HCT116 (cell line): Measurements from ENCODE around the gene STARD6. TPM values are rescaled to one million over a fixed set of nuclear protein-coding genes. Genes with fewer than 3 reads are reported as not detected.

Experiments used
- ATAC-seq: fragments of 200-7000 bp; cut with Tn5 transposase; 2 replicates; pipeline ENCODE4 v1.9.1; 2020; ENCODE audit warnings: mild to moderate bottlenecking, moderate library complexity
- BruUV-seq: library from RNA; stranded (reverse); fragments of 400-500 nt; replicated peaks from 2 replicates; lab custom pipeline; 2021; lab: Mats Ljungman, UMichigan
- CTCF ChIA-PET: fragments of 300-600 bp; sonication (Branson Sonifier 250); formaldehyde crosslinking; loops from one replicate; lab custom pipeline; 2021; ENCODE audit warnings: antibody characterized with exemption; lab: Charles Lee
- POLR2A ChIA-PET: fragments of 300-600, 350-600 bp; sonication (Branson Sonifier 250); formaldehyde crosslinking; loops from one replicate; lab custom pipeline; 2021; ENCODE audit warnings: antibody characterized with exemption; lab: Charles Lee
- RAD21 ChIA-PET, 2 experiments: fragments of 300-600 bp; sonication (Branson Sonifier 250); formaldehyde crosslinking; loops; one replicate each; lab custom pipeline; 2023; ENCODE audit warnings: low total read pairs in 2 of 2; ENCODE audit not compliant: uncharacterized antibody in 2 of 2, unreplicated experiment in 2 of 2, low non-redundant PET in 1 of 2; lab: Charles Lee
- DNase-seq: peaks from one replicate; pipeline ENCODE4 v3.0.0-alpha.2; 2010; ENCODE audit warnings: low read depth, low spot score
- H2AFZ ChIP-seq: fragments of 200-600 bp; shearing (Covaris generic), sonication (generic); 2 replicates; pipeline ENCODE4 v1.6.1; 2017; ENCODE audit warnings: low read depth, mixed run types, mixed read lengths, antibody characterized with exemption, low read length; ENCODE audit not compliant: poor library complexity, severe bottlenecking
- H3K27ac ChIP-seq: 2 replicates; pipeline ENCODE4 v1.5.1; 2012; ENCODE audit warnings: low read depth, low read length
- H3K27me3 ChIP-seq: fragments of 200-600 bp; sonication (generic); 2 replicates; pipeline ENCODE4 v1.6.1; 2016; ENCODE audit warnings: mixed run types, low read length, mixed read lengths; ENCODE audit not compliant: insufficient read depth
- H3K36me3 ChIP-seq, 2 experiments: fragments of 200-500 bp in 1 of 2; fragments of 200-600 bp in 1 of 2; sonication (Bioruptor generic) in 1 of 2; sonication (generic) in 1 of 2; 2 replicates each; pipeline versions ENCODE4 v1.5.1 to v1.6.1; 2014 to 2016; ENCODE audit warnings: low read length in 2 of 2, inconsistent platforms in 1 of 2, mixed read lengths in 1 of 2, mixed run types in 1 of 2; ENCODE audit not compliant: insufficient read depth in 2 of 2, control insufficient read depth in 1 of 2
- H3K4me1 ChIP-seq, 2 experiments: fragments of 200-600 bp in 1 of 2; sonication (generic) in 1 of 2; 2 replicates each; pipeline versions ENCODE4 v1.5.1 to v1.6.1; 2012 to 2017; ENCODE audit warnings: low read length in 2 of 2, inconsistent platforms in 1 of 2, mild to moderate bottlenecking in 1 of 2, mixed read lengths in 1 of 2, mixed run types in 1 of 2, moderate library complexity in 1 of 2; ENCODE audit not compliant: insufficient read depth in 2 of 2, control insufficient read depth in 1 of 2
- H3K4me2 ChIP-seq: fragments of 200-600 bp; sonication (generic); 2 replicates; pipeline ENCODE4 v1.6.1; 2017; ENCODE audit warnings: mixed run types, low read length, mixed read lengths
- H3K4me3 ChIP-seq, 2 experiments: fragments of 200-600 bp in 1 of 2; sonication (generic) in 1 of 2; replicated peaks in 1 of 2; 2 replicates each; pipeline ENCODE4 v1.5.1; 2011 to 2016; ENCODE audit warnings: low read length in 2 of 2, control low read depth in 1 of 2, low read depth in 1 of 2, mild to moderate bottlenecking in 1 of 2, mixed read lengths in 1 of 2, mixed run types in 1 of 2
- H3K79me2 ChIP-seq: fragments of 200-600 bp; sonication (generic); 2 replicates; pipeline ENCODE4 v1.6.1; 2017; ENCODE audit warnings: mild to moderate bottlenecking, mixed run types, low read length, moderate library complexity, mixed read lengths; ENCODE audit not compliant: insufficient read depth
- H3K9ac ChIP-seq: fragments of 200-600 bp; sonication (generic); 2 replicates; pipeline ENCODE4 v1.6.1; 2016; ENCODE audit warnings: low read length, mixed read lengths
- H3K9me2 ChIP-seq: fragments of 200-600 bp; sonication (generic), shearing (Covaris generic); 2 replicates; pipeline ENCODE4 v1.6.1; 2017; ENCODE audit warnings: mixed run types, mild to moderate bottlenecking, moderate library complexity; ENCODE audit not compliant: insufficient read depth
- H3K9me3 ChIP-seq, 2 experiments: fragments of 200-500 bp in 1 of 2; fragments of 200-600 bp in 1 of 2; sonication (Bioruptor generic) in 1 of 2; sonication (generic) in 1 of 2; 2 replicates each; pipeline ENCODE4 v1.6.1; 2014 to 2017; ENCODE audit warnings: low read length in 2 of 2, mixed read lengths in 2 of 2, inconsistent platforms in 1 of 2, low read depth in 1 of 2, mild to moderate bottlenecking in 1 of 2, mixed run types in 1 of 2, moderate library complexity in 1 of 2; ENCODE audit not compliant: control insufficient read depth in 1 of 2, insufficient read depth in 1 of 2
- H4K20me1 ChIP-seq: fragments of 200-600 bp; sonication (generic), shearing (Covaris generic); 2 replicates; pipeline ENCODE4 v1.6.1; 2017; ENCODE audit warnings: mixed run types, mild to moderate bottlenecking, moderate library complexity; ENCODE audit not compliant: insufficient read depth
- CBX3 ChIP-seq: IDR thresholded peaks from 2 replicates; pipeline ENCODE4 v1.6.1; 2012; ENCODE audit warnings: low read depth
- EGR1 ChIP-seq: IDR thresholded peaks from 2 replicates; pipeline ENCODE4 v1.6.1; 2012; ENCODE audit warnings: low read depth
- EZH2 ChIP-seq: fragments of 200-600 bp; sonication (generic); IDR thresholded peaks from 2 replicates; pipeline ENCODE4 v1.6.1; 2017; ENCODE audit warnings: antibody characterized with exemption, mixed run types
- EZH2phosphoT487 ChIP-seq: fragments of 200-600 bp; IDR thresholded peaks from 2 replicates; pipeline ENCODE4 v1.6.1; 2018; ENCODE audit warnings: antibody characterized with exemption, borderline replicate concordance
- FOSL1 ChIP-seq: IDR thresholded peaks from 2 replicates; pipeline ENCODE4 v1.6.1; 2012; ENCODE audit warnings: low read depth
- SIN3A ChIP-seq: IDR thresholded peaks from 2 replicates; pipeline ENCODE4 v1.6.1; 2012; ENCODE audit warnings: low read depth
- SP1 ChIP-seq: IDR thresholded peaks from 2 replicates; pipeline ENCODE4 v1.6.1; 2012; ENCODE audit warnings: low read depth
- SRF ChIP-seq: IDR thresholded peaks from 2 replicates; pipeline ENCODE4 v1.6.1; 2012; ENCODE audit warnings: low read depth
- ZNF274 ChIP-seq: fragments of 200-500 bp; sonication (Bioruptor generic); IDR thresholded peaks from 2 replicates; pipeline ENCODE4 v1.6.1; 2014; ENCODE audit warnings: mild to moderate bottlenecking, low read depth, low read length, inconsistent platforms
- intact Hi-C: fragments of 100-400 bp; cut with micrococcal nuclease; formaldehyde crosslinking; loops from 2 replicates; pipeline ENCODE4 v1.10.0; 2022
- total RNA-seq: library from RNA; stranded (reverse); gene quantifications from one replicate; pipeline ENCODE4 v1.2.1, GENCODE V29; 2021; ENCODE audit not compliant: unreplicated experiment
- TF ChIP-seq, protein P1 (sequence below): IDR thresholded peaks from 2 replicates; pipeline ENCODE4 v1.6.1; 2012
- TF ChIP-seq, protein P2 (sequence below): IDR thresholded peaks from 2 replicates; pipeline ENCODE4 v1.6.1; 2012
- TF ChIP-seq, protein P3 (sequence below), 3 experiments: fragments of 200-600 bp in 1 of 3; sonication (generic) in 1 of 3; IDR thresholded peaks in 2 of 3; conservative IDR thresholded peaks in 1 of 3; 2 replicates each; pipeline ENCODE4 v1.5.1; 2012 to 2017; ENCODE audit warnings: low read depth in 2 of 3, low read length in 2 of 3, antibody characterized with exemption in 1 of 3, borderline replicate concordance in 1 of 3, control low read depth in 1 of 3, mild to moderate bottlenecking in 1 of 3, mixed read lengths in 1 of 3, mixed run types in 1 of 3, moderate library complexity in 1 of 3; ENCODE audit not compliant: insufficient read depth in 1 of 3

STARD6 gene
- total RNA-seq, 1 experiment from 2014 or later = not detected

DNA sequence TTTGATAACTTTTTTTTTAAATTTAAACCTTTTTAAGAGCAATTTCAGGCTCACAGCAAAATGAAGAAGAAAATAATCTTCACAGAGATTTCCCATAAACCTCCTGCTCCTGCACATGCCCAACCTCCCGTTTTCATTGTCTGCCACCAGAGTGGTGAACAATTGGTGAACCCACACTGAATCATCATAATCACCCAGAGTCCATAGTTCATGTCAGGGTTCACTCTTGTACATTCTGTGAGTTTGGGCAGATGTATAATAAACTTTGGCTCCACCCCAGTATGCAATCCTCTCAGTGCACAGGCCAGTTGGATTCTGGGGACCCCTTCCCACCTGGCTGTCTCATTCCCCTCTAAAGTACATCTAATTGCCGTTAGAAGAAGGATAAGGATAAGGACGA is 24.4 kb upstream of the STARD6 start:
- H3K36me3 ChIP-seq = no peaks in the 10 kb centered on the region
- no TSS peak for BruUV-seq
- H3K4me2 ChIP-seq = no peak overlapping the region

More for the DNA sequence above, 24.4 kb upstream of the STARD6 start:
- no peaks in the 10 kb centered on the region for H3K79me2 ChIP-seq
- DNase-seq (no peak), ATAC-seq (no peak)
- TF ChIP-seq, protein P1, sequence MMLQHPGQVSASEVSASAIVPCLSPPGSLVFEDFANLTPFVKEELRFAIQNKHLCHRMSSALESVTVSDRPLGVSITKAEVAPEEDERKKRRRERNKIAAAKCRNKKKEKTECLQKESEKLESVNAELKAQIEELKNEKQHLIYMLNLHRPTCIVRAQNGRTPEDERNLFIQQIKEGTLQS = no peak
- no peak for TF ChIP-seq FOSL1
- TF ChIP-seq, protein P2, sequence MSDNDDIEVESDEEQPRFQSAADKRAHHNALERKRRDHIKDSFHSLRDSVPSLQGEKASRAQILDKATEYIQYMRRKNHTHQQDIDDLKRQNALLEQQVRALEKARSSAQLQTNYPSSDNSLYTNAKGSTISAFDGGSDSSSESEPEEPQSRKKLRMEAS = no peak
- no peak for TF ChIP-seq EZH2phosphoT487
- TF ChIP-seq CBX3 = no peak
- TF ChIP-seq EZH2 = no peak
- TF ChIP-seq, protein P3, sequence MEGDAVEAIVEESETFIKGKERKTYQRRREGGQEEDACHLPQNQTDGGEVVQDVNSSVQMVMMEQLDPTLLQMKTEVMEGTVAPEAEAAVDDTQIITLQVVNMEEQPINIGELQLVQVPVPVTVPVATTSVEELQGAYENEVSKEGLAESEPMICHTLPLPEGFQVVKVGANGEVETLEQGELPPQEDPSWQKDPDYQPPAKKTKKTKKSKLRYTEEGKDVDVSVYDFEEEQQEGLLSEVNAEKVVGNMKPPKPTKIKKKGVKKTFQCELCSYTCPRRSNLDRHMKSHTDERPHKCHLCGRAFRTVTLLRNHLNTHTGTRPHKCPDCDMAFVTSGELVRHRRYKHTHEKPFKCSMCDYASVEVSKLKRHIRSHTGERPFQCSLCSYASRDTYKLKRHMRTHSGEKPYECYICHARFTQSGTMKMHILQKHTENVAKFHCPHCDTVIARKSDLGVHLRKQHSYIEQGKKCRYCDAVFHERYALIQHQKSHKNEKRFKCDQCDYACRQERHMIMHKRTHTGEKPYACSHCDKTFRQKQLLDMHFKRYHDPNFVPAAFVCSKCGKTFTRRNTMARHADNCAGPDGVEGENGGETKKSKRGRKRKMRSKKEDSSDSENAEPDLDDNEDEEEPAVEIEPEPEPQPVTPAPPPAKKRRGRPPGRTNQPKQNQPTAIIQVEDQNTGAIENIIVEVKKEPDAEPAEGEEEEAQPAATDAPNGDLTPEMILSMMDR (IDR thresholded peaks at IDR 0.05 in 2 of 3, conservative IDR thresholded peaks at IDR 0.05 in 1 of 3; ENCODE audit: borderline replicate concordance in 1 of 3, insufficient read depth in 1 of 3, low read depth in 2 of 3, low read length in 2 of 3) = no peak
- no peak for TF ChIP-seq SIN3A
- no peak for TF ChIP-seq SP1
- no peak for TF ChIP-seq SRF
- TF ChIP-seq EGR1 = no peak
- no peak for TF ChIP-seq ZNF274
- H3K9ac ChIP-seq = no peak overlapping the region
- H3K4me3 ChIP-seq = no peak overlapping the region
- peaks cover 0 to 2% of the 10 kb centered on the region in 2 experiments; a peak in 1 of 4 replicates for H3K4me1 ChIP-seq
- CTCF ChIA-PET = no interaction called here
- H4K20me1 ChIP-seq = no peaks in the 10 kb centered on the region
- H3K27me3 ChIP-seq = no peaks in the 10 kb centered on the region
- no peaks in the 10 kb centered on the region for H3K9me2 ChIP-seq
- POLR2A ChIA-PET = no interaction called here
- RAD21 ChIA-PET = no interaction called here
- H2AFZ ChIP-seq = no peak overlapping the region
- no peaks in the 10 kb centered on the region for H3K9me3 ChIP-seq
- H3K27ac ChIP-seq = no peak overlapping the region
- intact Hi-C loops = no loop called here
